IMR-90 (cell line): Measurements from ENCODE around the gene H3-3A. TPM values are rescaled to one million over a fixed set of nuclear protein-coding genes. Genes with fewer than 3 reads are reported as not detected.

Source experiments
- ATAC-seq: fragments of 200-7000 bp; cut with Tn5 transposase; 2 replicates; pipeline ENCODE4 v1.9.1; 2020; ENCODE audit warnings: low read depth, mild to moderate bottlenecking, moderate library complexity
- BruUV-seq: library from RNA; stranded (reverse); fragments of 400-500 nt; replicated peaks from 2 replicates; lab custom pipeline; 2021; lab: Mats Ljungman, UMichigan
- CTCF ChIA-PET: fragments of 300-600 bp; formaldehyde crosslinking; extraction: SDS; loops from one replicate; lab custom pipeline; 2021; ENCODE audit warnings: antibody characterized with exemption; lab: Yijun Ruan, JAX
- POLR2A ChIA-PET: fragments of 300-600 bp; sonication (Branson Sonifier 250); formaldehyde crosslinking; loops from one replicate; lab custom pipeline; 2022; ENCODE audit warnings: antibody characterized with exemption; ENCODE audit not compliant: unreplicated experiment; lab: Charles Lee
- DNase-seq: peaks from one replicate; pipeline ENCODE4 v3.0.0; 2013
- H2AFZ ChIP-seq: replicated peaks from 2 replicates; pipeline ENCODE3; 2013; ENCODE audit warnings: low read length, mild to moderate bottlenecking; ENCODE audit not compliant: poor library complexity
- H2AK5ac ChIP-seq: 2 replicates; pipeline ENCODE4 v1.6.1; 2013; ENCODE audit warnings: low read depth, low read length, inconsistent platforms
- H2AK9ac ChIP-seq: replicated peaks from 2 replicates; pipeline ENCODE3; 2013; ENCODE audit warnings: mild to moderate bottlenecking, low read depth, low read length, moderate library complexity; ENCODE audit not compliant: poor library complexity
- H2BK120ac ChIP-seq: 2 replicates; pipeline ENCODE4 v1.6.1; 2013; ENCODE audit warnings: low read depth, low read length, inconsistent platforms
- H2BK15ac ChIP-seq: 3 replicates; pipeline ENCODE4 v1.6.1; 2013; ENCODE audit warnings: low read depth, low read length, inconsistent platforms
- H2BK20ac ChIP-seq: 2 replicates; pipeline ENCODE4 v1.6.1; 2013; ENCODE audit warnings: low read depth, mild to moderate bottlenecking, inconsistent platforms, low read length, moderate library complexity
- H2BK5ac ChIP-seq: 2 replicates; pipeline ENCODE4 v1.6.1; 2013; ENCODE audit warnings: mild to moderate bottlenecking, low read depth, low read length, inconsistent platforms; ENCODE audit not compliant: poor library complexity, severe bottlenecking
- H3K14ac ChIP-seq: replicated peaks from 2 replicates; pipeline ENCODE4 v1.6.1; 2013; ENCODE audit warnings: low read depth, low read length, inconsistent platforms
- H3K18ac ChIP-seq: 2 replicates; pipeline ENCODE4 v1.6.1; 2013; ENCODE audit warnings: low read depth, low read length, control low read depth
- H3K23ac ChIP-seq: 2 replicates; pipeline ENCODE4 v1.6.1; 2013; ENCODE audit warnings: low read depth, low read length, inconsistent platforms
- H3K27ac ChIP-seq: 2 replicates; pipeline ENCODE4 v1.5.1; 2013; ENCODE audit warnings: mild to moderate bottlenecking, control low read depth, low read length; ENCODE audit not compliant: insufficient read depth
- H3K27me3 ChIP-seq: 2 replicates; pipeline ENCODE4 v1.6.1; 2013; ENCODE audit warnings: low read length; ENCODE audit not compliant: control insufficient read depth, insufficient read depth
- H3K36me3 ChIP-seq: 2 replicates; pipeline ENCODE4 v1.6.1; 2013; ENCODE audit warnings: low read length, mixed read lengths; ENCODE audit not compliant: control insufficient read depth, insufficient read depth
- H3K4ac ChIP-seq: 2 replicates; pipeline ENCODE4 v1.6.1; 2013; ENCODE audit warnings: low read depth, low read length, inconsistent platforms
- H3K4me1 ChIP-seq: 2 replicates; pipeline ENCODE4 v1.6.1; 2013; ENCODE audit warnings: low read length, mixed read lengths; ENCODE audit not compliant: control insufficient read depth, insufficient read depth
- H3K4me2 ChIP-seq: 2 replicates; pipeline ENCODE4 v1.6.1; 2013; ENCODE audit warnings: low read depth, mild to moderate bottlenecking, control low read depth, low read length, moderate library complexity
- H3K4me3 ChIP-seq: 2 replicates; pipeline ENCODE4 v1.5.1; 2013; ENCODE audit warnings: low read depth, mild to moderate bottlenecking, control low read depth, low read length, moderate library complexity; ENCODE audit not compliant: insufficient read depth
- H3K56ac ChIP-seq: 2 replicates; pipeline ENCODE4 v1.6.1; 2013; ENCODE audit warnings: low read length, inconsistent platforms; ENCODE audit not compliant: insufficient read depth; ENCODE audit errors: extremely low read depth
- H3K79me1 ChIP-seq, 2 experiments: 2 replicates each; pipeline ENCODE4 v1.6.1; 2013; ENCODE audit warnings: low read length in 2 of 2, inconsistent platforms in 1 of 2, low read depth in 1 of 2
- H3K9ac ChIP-seq: 2 replicates; pipeline ENCODE4 v1.6.1; 2013; ENCODE audit warnings: low read depth, low read length, control low read depth
- H3K9me1 ChIP-seq: 2 replicates; pipeline ENCODE4 v1.6.1; 2013; ENCODE audit warnings: low read length, inconsistent platforms; ENCODE audit not compliant: insufficient read depth
- H3K9me3 ChIP-seq: 2 replicates; pipeline ENCODE4 v1.6.1; 2013; ENCODE audit warnings: low read length; ENCODE audit not compliant: control insufficient read depth, insufficient read depth
- H4K20me1 ChIP-seq: 2 replicates; pipeline ENCODE4 v1.6.1; 2013; ENCODE audit warnings: low read length, inconsistent platforms; ENCODE audit not compliant: insufficient read depth
- H4K5ac ChIP-seq: 2 replicates; pipeline ENCODE4 v1.6.1; 2013; ENCODE audit warnings: mild to moderate bottlenecking, low read depth, low read length, control low read depth
- H4K8ac ChIP-seq, 2 experiments: 2 replicates each; pipeline ENCODE4 v1.6.1; 2013; ENCODE audit warnings: low read depth in 2 of 2, low read length in 2 of 2, control low read depth in 1 of 2, inconsistent platforms in 1 of 2
- H4K91ac ChIP-seq: 2 replicates; pipeline ENCODE4 v1.6.1; 2013; ENCODE audit warnings: low read depth, low read length, inconsistent platforms; ENCODE audit not compliant: insufficient read depth
- BHLHE40 ChIP-seq: fragments of 150-350 bp; IDR thresholded peaks from 2 replicates; pipeline ENCODE4 v1.6.1; 2016; ENCODE audit warnings: mild to moderate bottlenecking, low read depth, low read length
- CEBPB ChIP-seq: IDR thresholded peaks from 2 replicates; pipeline ENCODE4 v1.6.1; 2012; ENCODE audit warnings: low read depth, low read length, improper control_type of control experiment
- CHD1 ChIP-seq: IDR thresholded peaks from 2 replicates; pipeline ENCODE4 v1.6.1; 2012; ENCODE audit warnings: low read depth, low read length, improper control_type of control experiment
- CTCF ChIP-seq: conservative IDR thresholded peaks from 2 replicates; pipeline ENCODE4 v1.5.1; 2012; ENCODE audit warnings: mild to moderate bottlenecking, low read depth, low read length, improper control_type of control experiment
- ELK1 ChIP-seq: fragments of 150-350 bp; IDR thresholded peaks from 2 replicates; pipeline ENCODE4 v1.6.1; 2016; ENCODE audit warnings: low read depth, mild to moderate bottlenecking, low read length, moderate library complexity, borderline replicate concordance
- FOS ChIP-seq: fragments of 150-350 bp; IDR thresholded peaks from 2 replicates; pipeline ENCODE4 v1.6.1; 2016; ENCODE audit warnings: low read depth, low read length
- MAFK ChIP-seq: IDR thresholded peaks from 2 replicates; pipeline ENCODE4 v1.6.1; 2012; ENCODE audit warnings: low read depth, low read length, improper control_type of control experiment
- MAZ ChIP-seq: IDR thresholded peaks from 2 replicates; pipeline ENCODE4 v1.6.1; 2012; ENCODE audit warnings: low read depth, mild to moderate bottlenecking, low read length, improper control_type of control experiment, moderate library complexity, borderline replicate concordance
- MXI1 ChIP-seq: IDR thresholded peaks from 2 replicates; pipeline ENCODE4 v1.6.1; 2012; ENCODE audit warnings: low read depth, mild to moderate bottlenecking, low read length, moderate library complexity, borderline replicate concordance
- NFE2L2 ChIP-seq: fragments of 150-350 bp; IDR thresholded peaks from 2 replicates; pipeline ENCODE4 v1.6.1; 2016; ENCODE audit warnings: low read depth, mild to moderate bottlenecking, low read length
- POLR2A ChIP-seq: IDR thresholded peaks from 2 replicates; pipeline ENCODE4 v1.6.1; 2012; ENCODE audit warnings: mild to moderate bottlenecking, low read depth, low read length
- RAD21 ChIP-seq: IDR thresholded peaks from 2 replicates; pipeline ENCODE4 v1.6.1; 2012; ENCODE audit warnings: low read length, improper control_type of control experiment
- RCOR1 ChIP-seq: IDR thresholded peaks from 2 replicates; pipeline ENCODE4 v1.6.1; 2012; ENCODE audit warnings: mild to moderate bottlenecking, low read length, improper control_type of control experiment; ENCODE audit not compliant: insufficient replicate concordance
- RFX5 ChIP-seq: IDR thresholded peaks from 2 replicates; pipeline ENCODE4 v1.8.0; 2012; ENCODE audit warnings: low read depth, mild to moderate bottlenecking, low read length, moderate library complexity
- SMC3 ChIP-seq: fragments of 150-350 bp; IDR thresholded peaks from 2 replicates; pipeline ENCODE4 v1.6.1; 2016; ENCODE audit warnings: low read depth, mild to moderate bottlenecking, antibody characterized with exemption, low read length, moderate library complexity
- USF2 ChIP-seq: fragments of 150-350 bp; IDR thresholded peaks from 2 replicates; pipeline ENCODE4 v1.6.1; 2017; ENCODE audit warnings: mild to moderate bottlenecking, antibody characterized with exemption, low read length, low read depth
- WGBS, 2 experiments: methylation state at CpG; one replicate each; pipeline versions ENCODE4 v1.1.5 to v1.1.7; 2013; ENCODE audit warnings: missing lambda C conversion rate in 2 of 2; ENCODE audit not compliant: insufficient read length in 1 of 2; ENCODE audit errors: extremely low coverage in 2 of 2; 5-methylcytosine and 5-hydroxymethylcytosine counted together
- dilution Hi-C: fragments of 300-500 bp; cut with HindIII; formaldehyde crosslinking; loops from one replicate; pipeline ENCODE4 v1.14.3; 2018; ENCODE audit warnings: low sequenced_read_pairs; ENCODE audit not compliant: unreplicated experiment
- in situ Hi-C: fragments of 300-500 bp; cut with MboI; formaldehyde crosslinking; loops from 3 replicates; pipeline ENCODE4 v1.14.3; 2019; ENCODE audit warnings: low sequenced_read_pairs, inconsistent platforms, mixed read lengths
- intact Hi-C: fragments of 100-400 bp; cut with micrococcal nuclease; formaldehyde crosslinking; loops from 2 replicates; pipeline ENCODE4 v1.10.0; 2022
- polyA plus RNA-seq, 3 experiments: library from polyadenylated mRNA; depleted of rRNA; stranded (reverse); fragments of >200 nt; gene quantifications; 2 replicates each; pipeline ENCODE4 v1.2.3, GENCODE V29; 2012; ENCODE audit warnings: low replicate concordance in 1 of 3
- total RNA-seq: library from RNA; depleted of rRNA; stranded (reverse); fragments of >200 nt; gene quantifications from 2 replicates; pipeline ENCODE4 v1.2.3, GENCODE V29; 2012

Gene H3-3A
- total and polyA plus RNA-seq, 2 of the 4 experiments (the other 2 are of a cell fraction), result 188 to 256 TPM

GRCh38 chr1:226078374-226078773, 15.9 kb downstream of the H3-3A start:
- Histone ChIP-seq H2BK5ac (no peak overlapping the region), H4K20me1 (no peaks in the 10 kb centered on the region), H2AK5ac (no peak overlapping the region), H4K91ac (no peak overlapping the region), H3K9ac (no peak overlapping the region), H3K4me3 (no peak overlapping the region), H4K8ac (no peak overlapping the region), H2AK9ac (peak overlapping the region; percentile 85), H3K27ac (no peak overlapping the region), H3K9me1 (no peaks in the 10 kb centered on the region), H3K4ac (no peak overlapping the region), H3K14ac (no peak overlapping the region), H2BK15ac (no peak overlapping the region), H2AFZ (no peak overlapping the region), H3K18ac (no peak overlapping the region), H3K56ac (no peak overlapping the region), H3K9me3 (no peaks in the 10 kb centered on the region), H3K23ac (no peak overlapping the region), H2BK20ac (no peak overlapping the region), H4K5ac (no peak overlapping the region), H3K4me1 (no peaks in the 10 kb centered on the region), H3K79me1 (no peaks in the 10 kb centered on the region), H3K27me3 (no peaks in the 10 kb centered on the region), H3K4me2 (no peak overlapping the region), H3K36me3 (no peaks in the 10 kb centered on the region; the same call in 1 of the 2 replicates), H2BK120ac (no peak overlapping the region)
- 55% methylated on average over 3 of the region's 9 CpGs; no CpG with 5 or more reads in 1 of the 2 experiments for WGBS, 2 experiments
- CTCF ChIA-PET, result no interaction called here
- POLR2A ChIA-PET, result no interaction called here
- in situ Hi-C loops, result no loop called here
- ATAC-seq, result no peak
- no peak for TF ChIP-seq MAFK
- no peak for TF ChIP-seq MXI1
- TF ChIP-seq SMC3, result no peak
- TF ChIP-seq RCOR1, result no peak
- no peak for TF ChIP-seq CEBPB
- TF ChIP-seq NFE2L2, result no peak
- TF ChIP-seq RFX5, result no peak
- no peak for TF ChIP-seq RAD21
- no peak for TF ChIP-seq ELK1
- TF ChIP-seq BHLHE40, result no peak
- no peak for TF ChIP-seq CHD1
- no peak for TF ChIP-seq FOS
- no peak for TF ChIP-seq USF2
- TF ChIP-seq POLR2A, result no peak
- TF ChIP-seq CTCF, result no peak
- no peak for TF ChIP-seq MAZ
- intact Hi-C loops, result no loop called here
- no TSS peak for BruUV-seq
- no peak for DNase-seq
- dilution Hi-C loops, result no loop called here
